ENCODE results near the gene HS6ST3.
"Not testable (repeated sequence)": the region's sequence is repeated elsewhere in the genome, so short reads cannot be mapped to it uniquely, and the experiment has no call there.

Gene HS6ST3

GRCh38 chr13:96749825-96750224 lies 659.9 kb downstream of the HS6ST3 start:
- DNase-seq, result no peak

GRCh38 chr13:96751089-96751488 lies 661.2 kb downstream of the HS6ST3 start:
- no peak for DNase-seq

- no peak for DNase-seq
Measured at GRCh38 chr13:96762876-96763275, 673.0 kb downstream of the HS6ST3 start.

GRCh38 chr13:96766306-96766705 lies 676.4 kb downstream of the HS6ST3 start:
- no peak for DNase-seq

GRCh38 chr13:96768524-96768923 lies 678.6 kb downstream of the HS6ST3 start:
- no peak for DNase-seq

- DNase-seq, result no peak
Measured at GRCh38 chr13:96769874-96770273, 680.0 kb downstream of the HS6ST3 start.

GRCh38 chr13:96771486-96772367 lies 681.8 kb downstream of the HS6ST3 start:
- DNase-seq, result no peak

GRCh38 chr13:96772426-96772825 lies 682.5 kb downstream of the HS6ST3 start:
- DNase-seq, result no peak

- DNase-seq, result not testable (repeated sequence)
Measured at GRCh38 chr13:96778302-96778701, 688.4 kb downstream of the HS6ST3 start.

GRCh38 chr13:96779691-96780090 lies 689.8 kb downstream of the HS6ST3 start:
- DNase-seq, result no peak

- DNase-seq, result no peak
Measured at GRCh38 chr13:96780105-96780504, 690.2 kb downstream of the HS6ST3 start.

GRCh38 chr13:96781141-96781540 lies 691.2 kb downstream of the HS6ST3 start:
- DNase-seq, result no peak

- no peak for DNase-seq
Measured at GRCh38 chr13:96782186-96782585, 692.3 kb downstream of the HS6ST3 start.

GRCh38 chr13:96783057-96783456 lies 693.1 kb downstream of the HS6ST3 start:
- no peak for DNase-seq

- no peak for DNase-seq
Measured at GRCh38 chr13:96783511-96783910, 693.6 kb downstream of the HS6ST3 start.

- no peak for DNase-seq
Measured at GRCh38 chr13:96785986-96786385, 696.1 kb downstream of the HS6ST3 start.

- no peak for DNase-seq
Measured at GRCh38 chr13:96792188-96792587, 702.3 kb downstream of the HS6ST3 start.

- no peak for DNase-seq
Measured at GRCh38 chr13:96792736-96793403, 703.0 kb downstream of the HS6ST3 start.

- no peak for DNase-seq
Measured at GRCh38 chr13:96793404-96793755, 703.5 kb downstream of the HS6ST3 start.

- DNase-seq, result no peak
Measured at GRCh38 chr13:96794669-96795068, 704.8 kb downstream of the HS6ST3 start.

- no peak for DNase-seq
Measured at GRCh38 chr13:96795670-96796069, 705.8 kb downstream of the HS6ST3 start.

GRCh38 chr13:96796091-96796633 lies 706.3 kb downstream of the HS6ST3 start:
- DNase-seq, result no peak

GRCh38 chr13:96797136-96797535 lies 707.2 kb downstream of the HS6ST3 start:
- DNase-seq, result no peak

GRCh38 chr13:96803456-96804100 lies 713.7 kb downstream of the HS6ST3 start:
- DNase-seq, result no peak

Data from NCI-H2081 treated with DMSO at 0.1 percent for 48 hours (cell line).